Astrocyte (in vitro differentiated cells and primary cell): ENCODE data around the gene KIAA0319L. TPM values are rescaled to one million over a fixed set of nuclear protein-coding genes. Genes with fewer than 3 reads are reported as not detected.

Source experiments
- DNase-seq: peaks from one replicate; pipeline ENCODE4 v3.0.0-alpha.2; 2010; ENCODE audit warnings: low read depth
- FAIRE-seq: peaks from 2 replicates; lab custom pipeline; 2011; peaks lifted over from hg19 to GRCh38; lab: Jason Lieb, UNC
- H2AFZ ChIP-seq: 2 replicates; pipeline ENCODE4 v1.6.0; 2012; ENCODE audit warnings: low read depth, low read length, inconsistent platforms
- H3K27ac ChIP-seq: 2 replicates; pipeline ENCODE4 v1.5.1; 2011; ENCODE audit warnings: low read depth, low read length, inconsistent platforms
- H3K27me3 ChIP-seq: 2 replicates; pipeline ENCODE4 v1.6.0; 2011; ENCODE audit warnings: low read length, inconsistent platforms; ENCODE audit not compliant: insufficient read depth
- H3K36me3 ChIP-seq: 2 replicates; pipeline ENCODE4 v1.5.1; 2011; ENCODE audit warnings: low read length, inconsistent platforms; ENCODE audit not compliant: insufficient read depth
- H3K4me1 ChIP-seq: 2 replicates; pipeline ENCODE4 v1.5.1; 2011; ENCODE audit warnings: low read length, inconsistent platforms; ENCODE audit not compliant: insufficient read depth
- H3K4me2 ChIP-seq: 2 replicates; pipeline ENCODE4 v1.6.0; 2012; ENCODE audit warnings: low read length, inconsistent platforms
- H3K4me3 ChIP-seq: 2 replicates; pipeline ENCODE4 v1.5.1; 2011; ENCODE audit warnings: low read depth, mild to moderate bottlenecking, low read length, inconsistent platforms; ENCODE audit not compliant: insufficient read depth
- H3K79me2 ChIP-seq: 2 replicates; pipeline ENCODE4 v1.6.0; 2012; ENCODE audit warnings: mild to moderate bottlenecking, low read length, inconsistent platforms; ENCODE audit not compliant: insufficient read depth
- H3K9ac ChIP-seq: 2 replicates; pipeline ENCODE4 v1.6.0; 2012; ENCODE audit warnings: mild to moderate bottlenecking, low read length, inconsistent platforms
- H3K9me3 ChIP-seq: 2 replicates; pipeline ENCODE4 v1.5.1; 2012; ENCODE audit warnings: low read depth, mild to moderate bottlenecking, low read length, inconsistent platforms; ENCODE audit not compliant: insufficient read depth
- H4K20me1 ChIP-seq: 2 replicates; pipeline ENCODE4 v1.6.0; 2012; ENCODE audit warnings: low read length, inconsistent platforms; ENCODE audit not compliant: insufficient read depth
- H3K27ac Mint-ChIP-seq: one replicate; pipeline ENCODE4 v1.8.0; 2021; ENCODE audit warnings: mild to moderate bottlenecking, mixed read lengths; ENCODE audit not compliant: unreplicated experiment
- H3K27me3 Mint-ChIP-seq: one replicate; pipeline ENCODE4 v1.8.0; 2021; ENCODE audit warnings: low read depth, mixed read lengths; ENCODE audit not compliant: unreplicated experiment
- H3K36me3 Mint-ChIP-seq: one replicate; pipeline ENCODE4 v1.8.0; 2021; ENCODE audit warnings: low read depth, mixed read lengths; ENCODE audit not compliant: unreplicated experiment
- H3K4me1 Mint-ChIP-seq: one replicate; pipeline ENCODE4 v1.8.0; 2021; ENCODE audit warnings: low read depth, mixed read lengths; ENCODE audit not compliant: unreplicated experiment
- H3K4me3 Mint-ChIP-seq: one replicate; pipeline ENCODE4 v1.8.0; 2021; ENCODE audit warnings: mild to moderate bottlenecking, moderate library complexity, mixed read lengths; ENCODE audit not compliant: unreplicated experiment
- H3K9me3 Mint-ChIP-seq: one replicate; pipeline ENCODE4 v1.8.0; 2021; ENCODE audit warnings: mild to moderate bottlenecking, mixed read lengths; ENCODE audit not compliant: unreplicated experiment
- CTCF ChIP-seq: IDR thresholded peaks from 2 replicates; pipeline ENCODE4 v1.5.1; 2011; ENCODE audit warnings: low read depth, mild to moderate bottlenecking, inconsistent platforms, low read length, moderate library complexity; ENCODE audit not compliant: insufficient read depth
- EZH2 ChIP-seq: IDR thresholded peaks from 2 replicates; pipeline ENCODE4 v1.6.1; 2012; ENCODE audit warnings: mild to moderate bottlenecking, low read length, inconsistent platforms; ENCODE audit not compliant: insufficient read depth
- total RNA-seq: library from RNA; stranded (reverse); gene quantifications from 2 replicates; pipeline ENCODE4 v1.2.1, GENCODE V29; 2021

KIAA0319L gene
- total RNA-seq, 1 donor from 2014 or later = 42.5 TPM

GRCh38 chr1:35600593-35600992, 43.4 kb upstream of the KIAA0319L start:
- peaks cover 9% of the 10 kb centered on the region for H3K4me1 ChIP-seq
- no peak for DNase-seq
- Mint-ChIP-seq H3K27ac (no peak overlapping the region), H3K9me3 (no peaks in the 10 kb centered on the region), H3K36me3 (peaks cover 15% of the 10 kb centered on the region), H3K4me3 (no peak overlapping the region), H3K27me3 (no peaks in the 10 kb centered on the region), H3K4me1 (peaks cover 33% of the 10 kb centered on the region)
- no peak for FAIRE-seq
- no peaks in the 10 kb centered on the region for H3K27me3 ChIP-seq
- H3K27ac ChIP-seq = no peak overlapping the region
- no peak overlapping the region for H3K9ac ChIP-seq
- no peaks in the 10 kb centered on the region for H3K79me2 ChIP-seq
- H2AFZ ChIP-seq = no peak overlapping the region
- H3K4me3 ChIP-seq = no peak overlapping the region
- H3K36me3 ChIP-seq = peaks cover 19% of the 10 kb centered on the region
- H4K20me1 ChIP-seq = peaks cover 14% of the 10 kb centered on the region
- no peak for TF ChIP-seq EZH2
- TF ChIP-seq CTCF = no peak
- no peak overlapping the region for H3K4me2 ChIP-seq
- no peaks in the 10 kb centered on the region for H3K9me3 ChIP-seq

GRCh38 chr1:35599411-35599810, 42.2 kb upstream of the KIAA0319L start:
- no peak overlapping the region for H2AFZ ChIP-seq
- no peak overlapping the region for H3K4me3 ChIP-seq
- H3K4me3 Mint-ChIP-seq = no peak overlapping the region
- FAIRE-seq = no peak
- H3K36me3 Mint-ChIP-seq = peaks cover 13% of the 10 kb centered on the region
- no peaks in the 10 kb centered on the region for H3K27me3 ChIP-seq
- no peaks in the 10 kb centered on the region for H3K9me3 ChIP-seq
- H4K20me1 ChIP-seq = peaks cover 11% of the 10 kb centered on the region
- no peak overlapping the region for H3K9ac ChIP-seq
- H3K4me2 ChIP-seq = no peak overlapping the region
- peaks cover 23% of the 10 kb centered on the region for H3K4me1 Mint-ChIP-seq
- H3K27ac Mint-ChIP-seq = no peak overlapping the region
- H3K79me2 ChIP-seq = no peaks in the 10 kb centered on the region
- H3K4me1 ChIP-seq = no peaks in the 10 kb centered on the region
- DNase-seq = no peak
- peaks cover 2% of the 10 kb centered on the region for H3K27me3 Mint-ChIP-seq
- TF ChIP-seq EZH2 = no peak
- no peak for TF ChIP-seq CTCF
- H3K27ac ChIP-seq = no peak overlapping the region
- peaks cover 2% of the 10 kb centered on the region for H3K9me3 Mint-ChIP-seq
- peaks cover 19% of the 10 kb centered on the region for H3K36me3 ChIP-seq

- no peak overlapping the region for H2AFZ ChIP-seq
- H4K20me1 ChIP-seq = peaks cover 8% of the 10 kb centered on the region
- FAIRE-seq (no peak), DNase-seq (no peak)
- Mint-ChIP-seq H3K27ac (no peak overlapping the region), H3K27me3 (peaks cover 2% of the 10 kb centered on the region), H3K4me3 (no peak overlapping the region), H3K4me1 (peaks cover 19% of the 10 kb centered on the region), H3K36me3 (peaks cover 13% of the 10 kb centered on the region), H3K9me3 (peaks cover 2% of the 10 kb centered on the region)
- no peaks in the 10 kb centered on the region for H3K79me2 ChIP-seq
- H3K27ac ChIP-seq = no peak overlapping the region
- no peak overlapping the region for H3K4me2 ChIP-seq
- peaks cover 17% of the 10 kb centered on the region for H3K36me3 ChIP-seq
- TF ChIP-seq CTCF (no peak), EZH2 (no peak)
- no peaks in the 10 kb centered on the region for H3K9me3 ChIP-seq
- no peaks in the 10 kb centered on the region for H3K27me3 ChIP-seq
- no peak overlapping the region for H3K4me3 ChIP-seq
- no peak overlapping the region for H3K9ac ChIP-seq
- H3K4me1 ChIP-seq = no peaks in the 10 kb centered on the region
These were observed 41.7 kb upstream of the KIAA0319L start for GRCh38 chr1:35598895-35599294.
